Glomerular endothelial cell (primary cell): ENCODE results near the gene WASF2. TPM values are rescaled to one million over a fixed set of nuclear protein-coding genes. Genes with fewer than 3 reads are reported as not detected.
A peak's percentile ranks its signal among the peaks of the same experiment; 100 is the strongest.
"Not testable (repeated sequence)": the region's sequence is repeated elsewhere in the genome, so short reads cannot be mapped to it uniquely, and the experiment has no call there.

Source experiments
- DNase-seq: peaks from one replicate; pipeline ENCODE4 v3.0.0-alpha.2; 2011; ENCODE audit warnings: low read depth, low spot score; ENCODE audit errors: extremely low read depth
- total RNA-seq: library from RNA; depleted of rRNA; stranded (reverse); fragments of >200 nt; gene quantifications from 2 replicates; pipeline ENCODE4 v1.2.3, GENCODE V29; 2015

Gene WASF2
- total RNA-seq: 81.5 and 111 TPM in 2 replicates

- peak; percentile 94 for DNase-seq
These were observed at the start of gene WASF2 for GRCh38 chr1:27489973-27490741. Gene WASF2 (minus strand): TSS chr1:27490167. CDS start chr1:27428890, 61,277 bp downstream.

GRCh38 chr1:27538793-27539192 is 48.8 kb upstream of the WASF2 start:
- no peak for DNase-seq

- not testable (repeated sequence) for DNase-seq
These were observed 48.3 kb upstream of the WASF2 start for GRCh38 chr1:27538305-27538676.

GRCh38 chr1:27536767-27537166 is 46.8 kb upstream of the WASF2 start:
- DNase-seq: no peak

GRCh38 chr1:27536010-27536757 is 46.2 kb upstream of the WASF2 start:
- no peak for DNase-seq

GRCh38 chr1:27535386-27535785 is 45.4 kb upstream of the WASF2 start:
- DNase-seq: no peak

- DNase-seq: no peak
These were observed 42.2 kb upstream of the WASF2 start for GRCh38 chr1:27531959-27532685.

GRCh38 chr1:27530192-27530591 is 40.2 kb upstream of the WASF2 start:
- DNase-seq: no peak

GRCh38 chr1:27529704-27530018 is 39.7 kb upstream of the WASF2 start:
- no peak for DNase-seq

GRCh38 chr1:27528818-27529703 is 39.1 kb upstream of the WASF2 start:
- DNase-seq: no peak

- no peak for DNase-seq
These were observed 38.2 kb upstream of the WASF2 start for GRCh38 chr1:27527890-27528817.

- no peak for DNase-seq
These were observed 37.4 kb upstream of the WASF2 start for GRCh38 chr1:27527223-27527889.

- no peak for DNase-seq
These were observed 36.7 kb upstream of the WASF2 start for GRCh38 chr1:27526569-27527222.

- DNase-seq: no peak
These were observed 35.6 kb upstream of the WASF2 start for GRCh38 chr1:27525296-27526272.

GRCh38 chr1:27523337-27524020 is 33.5 kb upstream of the WASF2 start:
- no peak for DNase-seq

GRCh38 chr1:27522432-27523336 is 32.7 kb upstream of the WASF2 start:
- DNase-seq: no peak
